Temporal lobe (tissue), 1 donor: ENCODE data around the gene SEC14L5. TPM values are rescaled to one million over a fixed set of nuclear protein-coding genes. Genes with fewer than 3 reads are reported as not detected.

Experiments
- total RNA-seq: library from RNA; depleted of rRNA; stranded (reverse); fragments of >200 nt; gene quantifications from one replicate; pipeline ENCODE4 v1.2.3, GENCODE V29; 2014

Gene SEC14L5
- total RNA-seq, 1 donor from 2014 or later, result 0.49 TPM

Other genes with a start within 250 kb of the SEC14L5 start
- 18.2 TPM for gene ANKS3, start 224.1 kb upstream of the SEC14L5 start, total RNA-seq
- gene DNAAF8, start 223.8 kb upstream of the SEC14L5 start, total RNA-seq, result 0.49 TPM
- gene ZNF500, start 191.2 kb upstream of the SEC14L5 start, total RNA-seq, result 8.1 TPM
- gene SEPTIN12, start 170.0 kb upstream of the SEC14L5 start, total RNA-seq, result not detected
- not detected for gene SMIM22, start 163.0 kb upstream of the SEC14L5 start, total RNA-seq
- gene ROGDI, start 155.7 kb upstream of the SEC14L5 start, total RNA-seq, result 25.6 TPM
- 55.8 TPM for gene GLYR1, start 111.0 kb upstream of the SEC14L5 start, total RNA-seq
- 15.7 TPM for gene UBN1, start 110.8 kb upstream of the SEC14L5 start, total RNA-seq
- 0.49 TPM for gene PPL, start 21.2 kb upstream of the SEC14L5 start, total RNA-seq
- gene NAGPA, start 75.6 kb downstream of the SEC14L5 start, total RNA-seq, result 8.6 TPM
- gene C16orf89, start 107.6 kb downstream of the SEC14L5 start, total RNA-seq, result 7.9 TPM
- 8.6 TPM for gene ALG1, start 113.5 kb downstream of the SEC14L5 start, total RNA-seq
- 4.4 TPM for gene EEF2KMT, start 139.5 kb downstream of the SEC14L5 start, total RNA-seq